Neuronal stem cell (in vitro differentiated cells): ENCODE measurements around the gene CBFA2T3.
A peak's percentile ranks its signal among the peaks of the same experiment; 100 is the strongest.

Experiments
- DNase-seq: peaks from one replicate; pipeline ENCODE4 v3.0.0-alpha.2; 2013; ENCODE audit warnings: low spot score
- H2AFZ ChIP-seq: one replicate; pipeline ENCODE4 v1.6.1; 2013; ENCODE audit warnings: mild to moderate bottlenecking, low read length, inconsistent platforms
- H2AK5ac ChIP-seq: 2 replicates; pipeline ENCODE4 v1.6.1; 2013; ENCODE audit warnings: low read depth, mild to moderate bottlenecking, inconsistent platforms, low read length, moderate library complexity, mixed read lengths
- H2BK120ac ChIP-seq: 2 replicates; pipeline ENCODE4 v1.6.1; 2013; ENCODE audit warnings: low read depth, mild to moderate bottlenecking, inconsistent platforms, low read length, moderate library complexity, mixed read lengths
- H2BK12ac ChIP-seq: one replicate; pipeline ENCODE4 v1.6.1; 2013; ENCODE audit warnings: low read length, inconsistent platforms
- H2BK15ac ChIP-seq: 2 replicates; pipeline ENCODE4 v1.6.1; 2013; ENCODE audit warnings: mild to moderate bottlenecking, low read length, inconsistent platforms, mixed read lengths
- H2BK5ac ChIP-seq: one replicate; pipeline ENCODE4 v1.6.1; 2013; ENCODE audit warnings: inconsistent platforms, mild to moderate bottlenecking, low read length, moderate library complexity
- H3K14ac ChIP-seq: one replicate; pipeline ENCODE4 v1.6.1; 2013; ENCODE audit warnings: low read length, inconsistent platforms
- H3K18ac ChIP-seq: 2 replicates; pipeline ENCODE4 v1.6.1; 2013; ENCODE audit warnings: low read length, inconsistent platforms
- H3K23ac ChIP-seq: 2 replicates; pipeline ENCODE4 v1.6.1; 2013; ENCODE audit warnings: low read depth, mild to moderate bottlenecking, mixed read lengths, low read length, inconsistent platforms; ENCODE audit not compliant: poor library complexity
- H3K27ac ChIP-seq: replicated peaks from 3 replicates; pipeline ENCODE4 v1.5.1; 2013; ENCODE audit warnings: low read length, inconsistent platforms
- H3K27me3 ChIP-seq, 3 experiments: 2 replicates each; pipeline ENCODE4 v1.6.1; 2013; ENCODE audit warnings: low read length in 3 of 3, mild to moderate bottlenecking in 2 of 3, inconsistent platforms in 1 of 3, low read depth in 1 of 3, mixed read lengths in 1 of 3, moderate library complexity in 1 of 3; ENCODE audit not compliant: control insufficient read depth in 3 of 3, insufficient read depth in 3 of 3
- H3K36me3 ChIP-seq, 2 donors: replicated peaks in 1 of 2; 2 replicates each; pipeline ENCODE4 v1.6.1; 2013; ENCODE audit warnings: low read length in 2 of 2; ENCODE audit not compliant: control insufficient read depth in 2 of 2, insufficient read depth in 2 of 2
- H3K4ac ChIP-seq: 2 replicates; pipeline ENCODE4 v1.6.1; 2013; ENCODE audit warnings: inconsistent platforms, mild to moderate bottlenecking, low read length, moderate library complexity
- H3K4me1 ChIP-seq, 2 donors: 1 replicate in 1 of 2; 2 replicates in 1 of 2; pipeline ENCODE4 v1.6.1; 2013; ENCODE audit warnings: low read length in 2 of 2, low read depth in 1 of 2; ENCODE audit not compliant: control insufficient read depth in 2 of 2, insufficient read depth in 1 of 2
- H3K4me2 ChIP-seq: one replicate; pipeline ENCODE4 v1.6.1; 2013; ENCODE audit warnings: mild to moderate bottlenecking, low read length, inconsistent platforms; ENCODE audit not compliant: insufficient read depth, poor library complexity, severe bottlenecking
- H3K4me3 ChIP-seq, 2 donors: 2 replicates each; pipeline ENCODE4 v1.5.1; 2013; ENCODE audit warnings: low read length in 2 of 2, mild to moderate bottlenecking in 2 of 2, inconsistent platforms in 1 of 2, moderate library complexity in 1 of 2
- H3K79me1 ChIP-seq: one replicate; pipeline ENCODE4 v1.6.1; 2013; ENCODE audit warnings: low read depth, mild to moderate bottlenecking, inconsistent platforms, low read length, moderate library complexity
- H3K9ac ChIP-seq: one replicate; pipeline ENCODE4 v1.6.1; 2013; ENCODE audit warnings: mild to moderate bottlenecking, low read depth, low read length, inconsistent platforms; ENCODE audit not compliant: poor library complexity
- H3K9me3 ChIP-seq, 2 donors: replicated peaks in 1 of 2; 2 replicates each; pipeline versions ENCODE3 to v1.6.1; 2013; ENCODE audit warnings: low read length in 2 of 2, mild to moderate bottlenecking in 2 of 2, inconsistent platforms in 1 of 2, low read depth in 1 of 2, mixed read lengths in 1 of 2, moderate library complexity in 1 of 2; ENCODE audit not compliant: control insufficient read depth in 2 of 2, insufficient read depth in 1 of 2
- H4K8ac ChIP-seq: one replicate; pipeline ENCODE4 v1.6.1; 2013; ENCODE audit warnings: low read depth, mild to moderate bottlenecking, inconsistent platforms, low read length, moderate library complexity
- H4K91ac ChIP-seq: one replicate; pipeline ENCODE4 v1.6.1; 2013; ENCODE audit warnings: low read length, low read depth, mild to moderate bottlenecking, inconsistent platforms; ENCODE audit not compliant: poor library complexity
- WGBS, 2 donors: extraction: QIAGEN DNeasy Blood & Tissue Kit; methylation state at CpG; one replicate each; pipeline ENCODE4 v1.1.7; 2013; ENCODE audit warnings: missing lambda C conversion rate in 2 of 2, mixed read lengths in 1 of 2; ENCODE audit not compliant: insufficient read length in 2 of 2, insufficient replicate concordance in 1 of 2; ENCODE audit errors: extremely low coverage in 2 of 2; 5-methylcytosine and 5-hydroxymethylcytosine counted together

CBFA2T3 gene

DNA sequence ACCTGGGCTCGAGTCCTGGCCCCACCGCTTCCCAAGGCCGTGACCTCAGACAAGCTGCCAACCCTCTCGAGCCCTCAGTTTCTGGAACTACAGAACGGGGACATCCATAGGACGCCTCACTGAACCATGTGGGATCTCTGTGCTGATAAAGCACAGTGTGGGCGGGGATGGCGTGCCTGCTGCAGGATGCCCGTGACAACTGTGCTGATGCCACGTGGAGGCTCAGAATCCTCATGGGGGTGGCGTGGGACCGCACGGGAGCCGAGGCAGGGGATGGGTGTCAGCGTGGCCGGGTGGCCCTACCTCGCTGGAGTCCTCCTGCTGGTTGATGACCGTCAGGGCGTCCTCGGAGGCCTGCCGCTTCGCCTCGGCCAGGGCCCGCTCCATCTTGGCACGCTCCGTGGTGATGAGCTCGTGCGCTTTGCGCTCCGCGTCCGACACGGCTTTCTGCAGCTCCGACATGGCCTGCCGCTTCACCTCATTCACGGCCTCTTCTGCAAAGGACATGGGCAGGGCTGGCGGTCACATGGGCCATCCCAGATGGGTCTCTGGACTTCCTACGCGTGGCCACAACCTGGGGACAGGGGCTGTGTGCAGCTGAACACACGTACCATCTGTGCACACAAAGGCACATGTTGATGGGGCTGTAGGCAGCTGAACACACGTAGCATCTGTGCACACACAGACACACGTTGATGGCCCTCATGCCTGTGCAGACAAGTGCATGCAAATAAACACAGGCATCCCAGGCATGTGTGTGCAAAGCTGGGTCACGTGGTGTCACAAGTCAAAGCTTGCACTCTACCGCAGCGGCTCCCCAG lies 97.8 kb downstream of the CBFA2T3 start:
- Histone ChIP-seq H3K4ac (no peak overlapping the region), H4K8ac (peak overlapping the region; percentile 0), H3K27me3 (peaks cover 0 to 30% (median 13%) of the 10 kb centered on the region in 3 experiments), H2BK15ac (peak overlapping the region; percentile 93), H3K9ac (peak overlapping the region; percentile 66), H3K18ac (peak overlapping the region; percentile 6), H3K4me1 (peaks cover 16 to 19% of the 10 kb centered on the region in 2 donors), H2AFZ (no peak overlapping the region), H3K27ac (no peak overlapping the region), H3K9me3 (peaks cover 0 to 4% of the 10 kb centered on the region in 2 donors), H3K79me1 (peaks cover 12% of the 10 kb centered on the region), H4K91ac (no peak overlapping the region), H2BK12ac (no peak overlapping the region), H3K36me3 (no peaks in the 10 kb centered on the region), H3K4me3 (peak overlapping the region in 1 of 2 donors; percentile 12), H2BK120ac (no peak overlapping the region), H2AK5ac (peak overlapping the region; percentile 98), H3K14ac (peak overlapping the region; percentile 14), H3K4me2 (no peak overlapping the region), H3K23ac (peak overlapping the region; percentile 86), H2BK5ac (no peak overlapping the region)
- WGBS, 2 donors = no CpG with 5 or more reads among the region's 45 CpGs
- no peak for DNase-seq

DNA sequence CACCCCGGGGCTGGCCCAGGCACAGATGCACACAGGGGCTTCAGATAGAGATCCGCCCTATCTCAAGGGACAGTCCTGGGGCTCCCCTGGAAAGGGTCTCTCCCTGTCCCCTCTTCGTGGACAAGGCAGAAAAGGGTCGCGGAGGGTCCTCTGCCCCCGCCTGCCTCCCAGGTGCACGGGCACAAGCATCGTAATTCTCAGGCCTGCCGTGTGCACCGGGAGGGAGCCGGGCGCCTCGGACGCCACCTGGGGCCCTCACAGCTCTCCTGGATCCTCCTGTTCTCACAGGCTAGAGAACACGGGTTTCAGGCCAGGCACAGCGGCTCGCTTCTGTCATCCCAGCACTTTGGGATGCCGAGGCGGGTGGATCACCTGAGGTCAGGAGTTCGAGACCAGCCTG lies 98.7 kb downstream of the CBFA2T3 start:
- no peak overlapping the region for H2BK5ac ChIP-seq
- H2BK120ac ChIP-seq = no peak overlapping the region
- H3K23ac ChIP-seq = no peak overlapping the region
- no peak overlapping the region for H4K91ac ChIP-seq
- H3K79me1 ChIP-seq = peaks cover 12% of the 10 kb centered on the region
- H3K27me3 ChIP-seq = peaks cover 0 to 36% (median 13%) of the 10 kb centered on the region in 3 experiments
- no peak overlapping the region for H4K8ac ChIP-seq
- H3K4me1 ChIP-seq = peaks cover 16 to 19% of the 10 kb centered on the region in 2 donors
- H2BK12ac ChIP-seq = no peak overlapping the region
- no peak for DNase-seq
- no peaks in the 10 kb centered on the region for H3K36me3 ChIP-seq
- no peak overlapping the region for H3K4me3 ChIP-seq
- no peak overlapping the region for H3K18ac ChIP-seq
- no peak overlapping the region for H2BK15ac ChIP-seq
- no peak overlapping the region for H3K4ac ChIP-seq
- no peak overlapping the region for H2AK5ac ChIP-seq
- no peak overlapping the region for H2AFZ ChIP-seq
- no CpG with 5 or more reads among the region's 20 CpGs for WGBS, 2 donors
- no peak overlapping the region for H3K27ac ChIP-seq
- H3K14ac ChIP-seq = no peak overlapping the region
- H3K9ac ChIP-seq = no peak overlapping the region
- no peak overlapping the region for H3K4me2 ChIP-seq
- H3K9me3 ChIP-seq = peaks cover 0 to 4% of the 10 kb centered on the region in 2 donors

DNA sequence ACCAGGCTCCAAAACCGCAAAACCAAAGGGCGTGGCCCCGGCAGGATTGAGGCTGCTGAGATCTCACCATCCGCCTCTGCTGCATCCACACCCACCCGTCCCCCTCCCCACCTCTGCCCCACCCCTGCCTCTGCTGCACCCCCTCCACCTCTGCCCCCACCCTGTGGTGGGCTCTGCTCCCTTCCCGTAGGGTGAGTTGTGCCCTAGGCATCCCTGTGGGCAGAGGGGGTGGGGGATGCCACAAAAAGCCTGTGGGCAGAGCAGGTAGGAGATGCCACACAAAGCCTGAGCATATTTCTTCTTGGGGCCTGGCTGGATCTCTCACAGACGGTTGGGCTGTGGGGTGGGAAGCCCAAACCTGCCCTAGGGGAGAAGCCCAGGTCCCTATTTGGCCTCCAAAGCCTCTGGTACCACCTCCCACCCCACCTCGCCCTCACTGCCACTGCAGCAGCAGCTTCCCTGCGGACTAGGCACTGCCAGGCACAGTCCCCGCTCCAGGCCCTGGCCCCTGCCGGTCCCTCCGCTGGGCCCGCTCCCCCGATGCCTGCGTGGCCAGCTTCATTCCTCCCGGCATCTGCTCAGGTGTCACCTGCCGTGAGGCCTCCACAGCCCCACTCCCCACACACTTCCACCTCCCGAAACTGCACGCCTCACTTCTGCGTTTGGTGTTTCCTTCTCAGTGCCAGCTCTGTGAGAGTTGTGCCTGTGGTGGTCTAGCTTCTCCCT lies 99.3 kb downstream of the CBFA2T3 start:
- Histone ChIP-seq H2AFZ (no peak overlapping the region), H4K91ac (no peak overlapping the region), H2BK5ac (no peak overlapping the region), H3K23ac (no peak overlapping the region), H3K14ac (no peak overlapping the region), H3K79me1 (peaks cover 8% of the 10 kb centered on the region), H3K4me3 (no peak overlapping the region), H3K9me3 (peaks cover 0 to 4% of the 10 kb centered on the region in 2 donors), H3K36me3 (no peaks in the 10 kb centered on the region), H3K4me2 (no peak overlapping the region), H2AK5ac (peak overlapping the region; percentile 90), H3K4ac (no peak overlapping the region), H4K8ac (peak overlapping the region; percentile 43), H3K27me3 (peaks cover 0 to 41% (median 13%) of the 10 kb centered on the region in 3 experiments), H2BK15ac (no peak overlapping the region), H3K4me1 (peaks cover 16 to 19% of the 10 kb centered on the region in 2 donors), H2BK12ac (peak overlapping the region; percentile 41), H3K9ac (peak overlapping the region; percentile 44), H2BK120ac (no peak overlapping the region), H3K27ac (no peak overlapping the region), H3K18ac (peak overlapping the region; percentile 71)
- no CpG with 5 or more reads among the region's 20 CpGs for WGBS, 2 donors
- no peak for DNase-seq
